Breast epithelium (tissue), 4 donors: ENCODE measurements around the gene MAPK10. TPM values are rescaled to one million over a fixed set of nuclear protein-coding genes. Genes with fewer than 3 reads are reported as not detected.

Experiments
- DNase-seq, 2 donors: peaks; one replicate each; pipeline ENCODE4 v3.0.0-alpha.2; 2019; ENCODE audit warnings: low spot score in 2 of 2
- H3K27ac ChIP-seq, 2 donors: fragments of 200-600 bp; sonication (generic) in 1 of 2; one replicate each; pipeline ENCODE4 v1.5.1; 2016 to 2019; ENCODE audit warnings: mild to moderate bottlenecking in 1 of 2
- H3K27me3 ChIP-seq, 2 donors: fragments of 200-600 bp; sonication (generic) in 1 of 2; one replicate each; pipeline versions ENCODE4 v1.5.1 to v1.6.0; 2017 to 2019; ENCODE audit warnings: control low read depth in 1 of 2, mild to moderate bottlenecking in 1 of 2
- H3K36me3 ChIP-seq: fragments of 200-600 bp; one replicate; pipeline ENCODE4 v1.5.1; 2019
- H3K4me1 ChIP-seq, 2 donors: fragments of 200-600 bp; sonication (generic); one replicate each; pipeline ENCODE4 v1.5.1; 2016 to 2019; ENCODE audit warnings: control low read depth in 1 of 2
- H3K4me3 ChIP-seq, 3 donors: fragments of 200-600 bp; sonication (generic); 1 replicate in 2 of 3; 2 replicates in 1 of 3; pipeline ENCODE4 v1.5.1; 2016 to 2019; ENCODE audit warnings: mild to moderate bottlenecking in 3 of 3, moderate library complexity in 2 of 3
- H3K9me3 ChIP-seq, 2 donors: fragments of 200-600 bp; sonication (generic) in 1 of 2; one replicate each; pipeline ENCODE4 v1.5.1; 2016 to 2019; ENCODE audit warnings: control low read depth in 1 of 2
- POLR2A ChIP-seq: fragments of 450-650 bp; IDR thresholded peaks from one replicate; pipeline ENCODE4 v1.6.1; 2016; ENCODE audit warnings: antibody characterized with exemption, mild to moderate bottlenecking, moderate library complexity
- POLR2AphosphoS5 ChIP-seq, 3 donors: sonication (generic); formaldehyde crosslinking; IDR thresholded peaks; one replicate each; pipeline ENCODE4 v1.6.1; 2017; ENCODE audit warnings: antibody characterized with exemption in 3 of 3
- intact Hi-C: fragments of 100-400 bp; cut with DNase I; formaldehyde crosslinking; loops from one replicate; pipeline ENCODE4 v1.15.1; 2023; ENCODE audit warnings: low total_unique reads
- total RNA-seq, 3 donors: library from RNA; depleted of rRNA; stranded (reverse); fragments of >200 nt; gene quantifications; one replicate each; pipeline ENCODE4 v1.1.0, GENCODE V29; 2016
- TF ChIP-seq, protein P1 (sequence below), 3 donors: fragments of 450-650 bp; IDR thresholded peaks; one replicate each; pipeline ENCODE4 v1.5.1; 2016 to 2017; ENCODE audit warnings: antibody characterized with exemption in 3 of 3, mild to moderate bottlenecking in 3 of 3, moderate library complexity in 3 of 3

Gene MAPK10
- total RNA-seq, 3 donors from 2014 or later: 18.4 to 46.2 (median 24.6) TPM

DNA sequence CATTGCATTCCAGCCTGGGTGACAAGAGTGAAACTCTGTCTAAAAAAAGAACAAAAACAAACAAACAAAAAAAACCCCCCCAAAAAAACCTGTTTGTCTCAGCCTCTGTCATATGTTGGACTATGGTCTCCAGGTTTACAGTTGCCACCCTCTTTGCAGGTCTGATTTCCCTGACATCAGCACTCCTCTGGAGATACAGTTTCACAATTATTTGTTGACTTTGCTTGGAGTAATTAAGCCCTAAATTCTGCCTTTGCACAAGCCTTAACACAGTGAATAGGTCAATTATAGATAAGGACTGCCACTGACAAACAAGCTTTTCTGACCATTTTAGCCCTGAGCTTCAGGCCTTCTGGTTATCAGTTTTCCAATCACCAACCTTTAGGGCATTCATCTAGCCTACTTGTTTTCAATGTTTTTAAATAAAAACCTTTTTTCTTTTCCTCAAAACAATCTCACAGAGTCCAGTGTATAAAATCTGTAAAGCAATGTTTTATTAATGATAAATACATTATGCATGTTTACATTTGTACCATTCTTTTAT, 20.4 kb upstream of the MAPK10 start:
- Histone ChIP-seq H3K27me3 (no peaks in the 10 kb centered on the region), H3K9me3 (peaks cover 0 to 3% of the 10 kb centered on the region in 2 donors), H3K36me3 (no peaks in the 10 kb centered on the region), H3K4me1 (no peaks in the 10 kb centered on the region), H3K4me3 (no peak overlapping the region), H3K27ac (no peak overlapping the region)
- intact Hi-C loops: no loop called here
- DNase-seq: no peak
- TF ChIP-seq, protein P1, sequence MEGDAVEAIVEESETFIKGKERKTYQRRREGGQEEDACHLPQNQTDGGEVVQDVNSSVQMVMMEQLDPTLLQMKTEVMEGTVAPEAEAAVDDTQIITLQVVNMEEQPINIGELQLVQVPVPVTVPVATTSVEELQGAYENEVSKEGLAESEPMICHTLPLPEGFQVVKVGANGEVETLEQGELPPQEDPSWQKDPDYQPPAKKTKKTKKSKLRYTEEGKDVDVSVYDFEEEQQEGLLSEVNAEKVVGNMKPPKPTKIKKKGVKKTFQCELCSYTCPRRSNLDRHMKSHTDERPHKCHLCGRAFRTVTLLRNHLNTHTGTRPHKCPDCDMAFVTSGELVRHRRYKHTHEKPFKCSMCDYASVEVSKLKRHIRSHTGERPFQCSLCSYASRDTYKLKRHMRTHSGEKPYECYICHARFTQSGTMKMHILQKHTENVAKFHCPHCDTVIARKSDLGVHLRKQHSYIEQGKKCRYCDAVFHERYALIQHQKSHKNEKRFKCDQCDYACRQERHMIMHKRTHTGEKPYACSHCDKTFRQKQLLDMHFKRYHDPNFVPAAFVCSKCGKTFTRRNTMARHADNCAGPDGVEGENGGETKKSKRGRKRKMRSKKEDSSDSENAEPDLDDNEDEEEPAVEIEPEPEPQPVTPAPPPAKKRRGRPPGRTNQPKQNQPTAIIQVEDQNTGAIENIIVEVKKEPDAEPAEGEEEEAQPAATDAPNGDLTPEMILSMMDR (IDR thresholded peaks at IDR 0.05): no peak
- no peak for TF ChIP-seq POLR2A
- no peak for TF ChIP-seq POLR2AphosphoS5 (IDR thresholded peaks at IDR 0.05)

DNA sequence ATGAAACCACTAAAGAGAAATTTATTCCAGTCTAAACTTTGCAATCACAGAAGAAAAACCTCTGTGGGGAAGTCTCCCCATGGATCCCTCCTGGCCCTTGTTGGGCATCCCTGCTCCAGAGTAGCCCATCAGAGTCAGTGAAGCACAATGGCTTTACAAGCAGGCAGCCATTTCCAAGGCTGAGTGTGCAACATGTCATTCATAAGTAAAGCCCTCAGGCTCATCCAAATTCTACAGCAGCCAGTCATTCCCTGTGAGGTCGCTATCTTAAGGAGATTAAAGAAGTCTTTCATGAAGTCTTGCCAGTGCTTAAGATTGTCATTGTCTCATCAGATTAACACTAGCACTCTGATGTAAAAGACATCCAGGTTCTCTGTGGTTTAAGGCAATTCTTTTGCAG, 17.0 kb upstream of the MAPK10 start:
- Histone ChIP-seq H3K4me1 (no peaks in the 10 kb centered on the region), H3K36me3 (no peaks in the 10 kb centered on the region), H3K4me3 (no peak overlapping the region), H3K27me3 (no peaks in the 10 kb centered on the region), H3K9me3 (peaks cover 0 to 3% of the 10 kb centered on the region in 2 donors), H3K27ac (no peak overlapping the region)
- TF ChIP-seq, protein P1 (IDR thresholded peaks at IDR 0.05): no peak
- TF ChIP-seq POLR2A: no peak
- no peak for TF ChIP-seq POLR2AphosphoS5 (IDR thresholded peaks at IDR 0.05)
- intact Hi-C loops: no loop called here
- no peak for DNase-seq

DNA sequence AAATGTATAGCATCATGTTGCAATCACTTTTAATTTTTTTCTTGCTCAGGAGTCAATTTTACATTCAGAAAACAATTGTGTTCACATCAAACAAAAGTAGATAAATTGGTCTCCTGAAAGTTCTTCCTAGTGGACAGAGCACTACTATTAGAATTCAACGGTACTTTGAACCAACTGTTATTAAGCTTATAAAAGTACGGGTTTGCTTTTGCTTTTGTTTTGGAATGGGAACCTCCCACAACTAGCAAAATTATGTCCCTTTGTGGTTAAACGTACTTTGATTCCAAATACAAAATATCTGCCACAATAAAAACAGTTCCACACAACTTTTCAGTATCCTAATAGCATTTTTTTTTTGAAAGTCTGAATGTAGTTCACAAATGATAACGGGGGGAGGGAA, 8.6 kb upstream of the MAPK10 start:
- intact Hi-C loops: no loop called here
- Histone ChIP-seq H3K27me3 (no peaks in the 10 kb centered on the region), H3K36me3 (no peaks in the 10 kb centered on the region), H3K4me3 (no peak overlapping the region), H3K27ac (no peak overlapping the region), H3K4me1 (no peaks in the 10 kb centered on the region), H3K9me3 (no peaks in the 10 kb centered on the region)
- TF ChIP-seq POLR2AphosphoS5 (IDR thresholded peaks at IDR 0.05) (no peak), POLR2A (no peak)
- TF ChIP-seq, protein P1 (IDR thresholded peaks at IDR 0.05): no peak
- no peak for DNase-seq

DNA sequence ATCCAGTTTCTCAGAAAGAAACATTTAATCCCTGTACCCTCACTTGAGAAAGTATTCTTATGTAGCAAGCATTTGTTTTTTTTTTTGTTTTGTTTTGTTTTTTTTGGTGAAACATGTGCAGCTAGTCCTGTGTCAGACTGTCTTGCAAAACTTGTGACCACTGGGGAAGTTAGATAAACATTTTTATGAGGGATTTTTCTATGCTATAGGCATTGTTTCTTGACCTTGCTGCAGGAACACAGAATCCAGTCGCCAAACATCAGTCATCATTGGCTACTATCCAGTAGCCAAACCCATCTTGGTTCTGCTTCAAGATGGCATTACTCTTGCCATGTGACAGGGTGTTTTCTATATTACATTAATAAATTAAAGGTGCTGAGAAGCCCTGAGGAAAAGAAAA, 7.7 kb upstream of the MAPK10 start:
- intact Hi-C loops: no loop called here
- Histone ChIP-seq H3K27me3 (no peaks in the 10 kb centered on the region), H3K9me3 (no peaks in the 10 kb centered on the region), H3K27ac (no peak overlapping the region), H3K4me3 (no peak overlapping the region), H3K36me3 (no peaks in the 10 kb centered on the region), H3K4me1 (no peaks in the 10 kb centered on the region)
- no peak for DNase-seq
- no peak for TF ChIP-seq POLR2AphosphoS5 (IDR thresholded peaks at IDR 0.05)
- TF ChIP-seq, protein P1 (IDR thresholded peaks at IDR 0.05): no peak
- no peak for TF ChIP-seq POLR2A

DNA sequence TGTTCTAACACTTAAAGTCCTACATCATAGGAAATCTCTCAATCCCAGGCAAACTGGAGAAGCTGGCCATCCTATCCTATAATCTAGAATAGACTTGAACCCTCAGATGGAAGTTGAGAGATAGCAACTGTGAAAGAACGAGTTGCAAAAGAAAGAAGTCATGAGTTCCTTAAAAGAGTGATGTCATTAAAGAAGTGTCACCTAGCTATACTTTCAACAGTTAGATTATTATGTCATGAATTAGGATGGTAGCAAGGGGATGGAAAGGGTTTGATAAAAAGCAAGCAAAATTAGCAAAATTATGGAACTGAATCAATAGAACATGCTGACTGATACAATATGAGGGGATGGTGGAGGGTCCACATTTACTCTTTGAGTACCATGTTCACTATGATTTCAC, 7.1 kb upstream of the MAPK10 start:
- Histone ChIP-seq H3K27me3 (no peaks in the 10 kb centered on the region), H3K27ac (no peak overlapping the region), H3K9me3 (no peaks in the 10 kb centered on the region), H3K4me1 (no peaks in the 10 kb centered on the region), H3K4me3 (no peak overlapping the region), H3K36me3 (no peaks in the 10 kb centered on the region)
- TF ChIP-seq, protein P1 (IDR thresholded peaks at IDR 0.05): no peak
- TF ChIP-seq POLR2AphosphoS5 (IDR thresholded peaks at IDR 0.05) (no peak), POLR2A (no peak)
- DNase-seq: no peak
- intact Hi-C loops: no loop called here
